ENCODE measurements around the gene ACOT9.

GRCh38 chrX:23670528-23670927 is 72.5 kb downstream of the ACOT9 start:
- TF ChIP-seq, protein P1, sequence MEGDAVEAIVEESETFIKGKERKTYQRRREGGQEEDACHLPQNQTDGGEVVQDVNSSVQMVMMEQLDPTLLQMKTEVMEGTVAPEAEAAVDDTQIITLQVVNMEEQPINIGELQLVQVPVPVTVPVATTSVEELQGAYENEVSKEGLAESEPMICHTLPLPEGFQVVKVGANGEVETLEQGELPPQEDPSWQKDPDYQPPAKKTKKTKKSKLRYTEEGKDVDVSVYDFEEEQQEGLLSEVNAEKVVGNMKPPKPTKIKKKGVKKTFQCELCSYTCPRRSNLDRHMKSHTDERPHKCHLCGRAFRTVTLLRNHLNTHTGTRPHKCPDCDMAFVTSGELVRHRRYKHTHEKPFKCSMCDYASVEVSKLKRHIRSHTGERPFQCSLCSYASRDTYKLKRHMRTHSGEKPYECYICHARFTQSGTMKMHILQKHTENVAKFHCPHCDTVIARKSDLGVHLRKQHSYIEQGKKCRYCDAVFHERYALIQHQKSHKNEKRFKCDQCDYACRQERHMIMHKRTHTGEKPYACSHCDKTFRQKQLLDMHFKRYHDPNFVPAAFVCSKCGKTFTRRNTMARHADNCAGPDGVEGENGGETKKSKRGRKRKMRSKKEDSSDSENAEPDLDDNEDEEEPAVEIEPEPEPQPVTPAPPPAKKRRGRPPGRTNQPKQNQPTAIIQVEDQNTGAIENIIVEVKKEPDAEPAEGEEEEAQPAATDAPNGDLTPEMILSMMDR (IDR thresholded peaks at IDR 0.05): no peak
- TF ChIP-seq POLR2A (IDR thresholded peaks at IDR 0.05) (no peak), POLR2AphosphoS5 (IDR thresholded peaks at IDR 0.05) (no peak), EP300 (IDR thresholded peaks at IDR 0.05; ENCODE audit: low read depth) (no peak)

Measured in transverse colon (tissue), 4 donors.